HEK293T (cell line): ENCODE results near the gene TLK2.
"Not testable (repeated sequence)": the region's sequence is repeated elsewhere in the genome, so short reads cannot be mapped to it uniquely, and the experiment has no call there.

Experiments used
- ARNT ChIP-seq: fragments of 450-650 bp; IDR thresholded peaks from 2 replicates; pipeline ENCODE4 v1.6.1; 2017; ENCODE audit warnings: mild to moderate bottlenecking
- BHLHE40 ChIP-seq: fragments of 450-650 bp; IDR thresholded peaks from 2 replicates; pipeline ENCODE4 v1.6.1; 2016; ENCODE audit warnings: mild to moderate bottlenecking, moderate library complexity, borderline replicate concordance
- CTBP1 ChIP-seq: fragments of 450-650 bp; IDR thresholded peaks from 2 replicates; pipeline ENCODE4 v1.6.1; 2016; ENCODE audit warnings: borderline replicate concordance
- ELF4 ChIP-seq: fragments of 450-650 bp; IDR thresholded peaks from 2 replicates; pipeline ENCODE4 v1.6.1; 2017; ENCODE audit warnings: antibody characterized with exemption
- FOXA1 ChIP-seq: fragments of 450-650 bp; IDR thresholded peaks from 2 replicates; pipeline ENCODE4 v1.6.1; 2016; ENCODE audit warnings: mild to moderate bottlenecking
- FOXK2 ChIP-seq: fragments of 450-650 bp; IDR thresholded peaks from 2 replicates; pipeline ENCODE4 v1.6.1; 2016; ENCODE audit warnings: mild to moderate bottlenecking
- HDGF ChIP-seq: fragments of 450-650 bp; IDR thresholded peaks from 2 replicates; pipeline ENCODE4 v1.6.1; 2017; ENCODE audit warnings: antibody characterized with exemption, borderline replicate concordance
- L3MBTL2 ChIP-seq: fragments of 450-650 bp; conservative IDR thresholded peaks from 2 replicates; pipeline ENCODE4 v1.6.1; 2016; ENCODE audit warnings: mild to moderate bottlenecking
- NFRKB ChIP-seq: fragments of 450-650 bp; IDR thresholded peaks from 2 replicates; pipeline ENCODE4 v1.6.1; 2016; ENCODE audit warnings: mild to moderate bottlenecking, moderate library complexity
- SP1 ChIP-seq: fragments of 450-650 bp; IDR thresholded peaks from 2 replicates; pipeline ENCODE4 v1.6.1; 2017
- SUZ12 ChIP-seq: fragments of 450-650 bp; IDR thresholded peaks from 2 replicates; pipeline ENCODE4 v1.6.1; 2016; ENCODE audit warnings: mild to moderate bottlenecking
- TARDBP ChIP-seq: fragments of 450-650 bp; IDR thresholded peaks from 2 replicates; pipeline ENCODE4 v1.6.1; 2016
- ZNF384 ChIP-seq: fragments of 450-650 bp; IDR thresholded peaks from 2 replicates; pipeline ENCODE4 v1.6.1; 2016

DNA sequence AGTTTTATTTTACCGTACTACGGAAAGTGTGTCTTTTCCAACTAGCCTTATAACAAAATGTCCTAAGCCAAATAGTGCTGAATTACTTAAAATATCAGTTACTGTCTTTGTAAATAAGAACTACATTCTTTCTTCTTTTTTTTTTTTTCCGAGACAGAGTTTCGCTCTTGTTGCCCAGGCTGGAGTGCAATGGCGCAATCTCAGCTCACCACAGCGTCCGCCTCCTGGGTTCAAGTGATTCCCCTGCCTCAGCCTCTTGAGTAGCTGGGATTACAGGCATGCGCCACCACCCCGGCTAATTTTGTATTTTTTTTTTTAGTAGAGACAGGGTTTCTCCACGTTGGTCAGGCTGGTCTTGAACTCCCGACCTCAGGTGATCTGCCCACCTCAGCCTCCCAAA, 113.2 kb downstream of the TLK2 start:
- not testable (repeated sequence) for TF ChIP-seq ARNT, SUZ12, NFRKB, SP1, FOXA1, BHLHE40, TARDBP, L3MBTL2, HDGF, ELF4, ZNF384, CTBP1, FOXK2
